GDM1 (cell line): Measurements from ENCODE around the gene MANEAL.
"Not testable (repeated sequence)": the region's sequence is repeated elsewhere in the genome, so short reads cannot be mapped to it uniquely, and the experiment has no call there.

Experiments
- DNase-seq: peaks from one replicate; lab custom pipeline; 2025; lab: John Stamatoyannopoulos, UW

Gene MANEAL

GRCh38 chr1:37793773-37794371, at the start of gene MANEAL:
MANEAL (plus strand) TSS chr1:37793847; CDS start chr1:37794183, 336 bp downstream.
- peak; percentile 55 for DNase-seq

- no peak for DNase-seq
These were observed 46.8 kb upstream of the MANEAL start for GRCh38 chr1:37746806-37747205.

- DNase-seq: no peak
These were observed 45.1 kb upstream of the MANEAL start for GRCh38 chr1:37748565-37748964.

GRCh38 chr1:37752213-37752582, 41.4 kb upstream of the MANEAL start:
- DNase-seq: no peak

- no peak for DNase-seq
These were observed 40.8 kb upstream of the MANEAL start for GRCh38 chr1:37752583-37753471.

GRCh38 chr1:37753473-37754321, 40.0 kb upstream of the MANEAL start:
- no peak for DNase-seq

GRCh38 chr1:37755290-37755689, 38.4 kb upstream of the MANEAL start:
- DNase-seq: no peak

GRCh38 chr1:37755951-37756560, 37.6 kb upstream of the MANEAL start:
- no peak for DNase-seq

GRCh38 chr1:37759451-37759850, 34.2 kb upstream of the MANEAL start:
- DNase-seq: no peak

- no peak for DNase-seq
These were observed 32.1 kb upstream of the MANEAL start for GRCh38 chr1:37761416-37762095.

- DNase-seq: no peak
These were observed 31.1 kb upstream of the MANEAL start for GRCh38 chr1:37762516-37762915.

- DNase-seq: no peak
These were observed 29.7 kb upstream of the MANEAL start for GRCh38 chr1:37763791-37764413.

- no peak for DNase-seq
These were observed 29.2 kb upstream of the MANEAL start for GRCh38 chr1:37764414-37764825.

GRCh38 chr1:37764888-37765441, 28.7 kb upstream of the MANEAL start, which contains the start of gene EPHA10:
EPHA10 (minus strand) TSS chr1:37765120; CDS start chr1:37765066, 54 bp downstream.
- DNase-seq: no peak

GRCh38 chr1:37765916-37766664, 27.6 kb upstream of the MANEAL start:
- DNase-seq: no peak

GRCh38 chr1:37767488-37767887, 26.2 kb upstream of the MANEAL start:
- no peak for DNase-seq

GRCh38 chr1:37771440-37771839, 22.2 kb upstream of the MANEAL start:
- not testable (repeated sequence) for DNase-seq

GRCh38 chr1:37776946-37777516, 16.6 kb upstream of the MANEAL start:
- DNase-seq: no peak

GRCh38 chr1:37778654-37779053, 15.0 kb upstream of the MANEAL start:
- no peak for DNase-seq
